ENCODE results near the gene RAMP2. TPM values are rescaled to one million over a fixed set of nuclear protein-coding genes. Genes with fewer than 3 reads are reported as not detected.
"Not testable (repeated sequence)": the region's sequence is repeated elsewhere in the genome, so short reads cannot be mapped to it uniquely, and the experiment has no call there.

The RAMP2 gene
- total RNA-seq, 1 experiment from 2014 or later = not detected

GRCh38 chr17:42767512-42767911, 6.5 kb downstream of the RAMP2 start:
- no peak for DNase-seq (ENCODE audit: unreplicated experiment)
- H3K9me3 Mint-ChIP-seq (ENCODE audit: unreplicated experiment) = no peaks in the 10 kb centered on the region
- no TSS peak for BruUV-seq (replicated peaks)
- no peak overlapping the region for H3K27ac Mint-ChIP-seq (ENCODE audit: low read depth, unreplicated experiment)
- TF ChIP-seq CTCF (IDR thresholded peaks at IDR 0.05; ENCODE audit: unreplicated experiment) = no peak
- H3K4me3 Mint-ChIP-seq (ENCODE audit: unreplicated experiment) = no peak overlapping the region
- ChIA-PET POLR2A (interaction anchor here (0.6 kb wide), 1 partner anchor 349 kb away, joined by 3 read pairs; no protein-coding TSS in a partner anchor), CTCF (no interaction called here)
- H3K4me1 Mint-ChIP-seq (ENCODE audit: insufficient read depth, unreplicated experiment) = peaks cover 5% of the 10 kb centered on the region
- no peaks in the 10 kb centered on the region for H3K27me3 Mint-ChIP-seq (ENCODE audit: insufficient read depth, unreplicated experiment)
- H3K36me3 Mint-ChIP-seq (ENCODE audit: insufficient read depth, unreplicated experiment) = no peaks in the 10 kb centered on the region
- intact Hi-C loops (cut with micrococcal nuclease) = no loop called here

- CTCF ChIA-PET; intact Hi-C loops (cut with micrococcal nuclease); H3K27ac Mint-ChIP-seq (ENCODE audit: low read depth, unreplicated experiment); H3K4me1 Mint-ChIP-seq (ENCODE audit: insufficient read depth, unreplicated experiment); DNase-seq (ENCODE audit: unreplicated experiment); H3K36me3 Mint-ChIP-seq (ENCODE audit: insufficient read depth, unreplicated experiment); H3K27me3 Mint-ChIP-seq (ENCODE audit: insufficient read depth, unreplicated experiment); H3K9me3 Mint-ChIP-seq (ENCODE audit: unreplicated experiment); POLR2A ChIA-PET; BruUV-seq (replicated peaks); H3K4me3 Mint-ChIP-seq (ENCODE audit: unreplicated experiment): not testable (repeated sequence)
Measured at GRCh38 chr17:42768006-42768405, 7.0 kb downstream of the RAMP2 start.

GRCh38 chr17:42769964-42770363, 8.9 kb downstream of the RAMP2 start:
- CTCF ChIA-PET = interaction anchor here (0.5 to 0.6 kb wide), 3 partner anchors 19 to 142 kb away, joined by 3 read pairs; no protein-coding TSS in a partner anchor
- H3K9me3 Mint-ChIP-seq (ENCODE audit: unreplicated experiment); H3K27ac Mint-ChIP-seq (ENCODE audit: low read depth, unreplicated experiment); DNase-seq (ENCODE audit: unreplicated experiment); intact Hi-C loops (cut with micrococcal nuclease); H3K27me3 Mint-ChIP-seq (ENCODE audit: insufficient read depth, unreplicated experiment); H3K4me3 Mint-ChIP-seq (ENCODE audit: unreplicated experiment); POLR2A ChIA-PET; H3K36me3 Mint-ChIP-seq (ENCODE audit: insufficient read depth, unreplicated experiment); BruUV-seq (replicated peaks): not testable (repeated sequence)
- peaks cover 14% of the 10 kb centered on the region for H3K4me1 Mint-ChIP-seq (ENCODE audit: insufficient read depth, unreplicated experiment)

- no peak for TF ChIP-seq CTCF (IDR thresholded peaks at IDR 0.05; ENCODE audit: unreplicated experiment)
- H3K27ac Mint-ChIP-seq (ENCODE audit: low read depth, unreplicated experiment) = peak overlapping the region; percentile 89
- intact Hi-C loops (cut with micrococcal nuclease) = no loop called here
- H3K4me1 Mint-ChIP-seq (ENCODE audit: insufficient read depth, unreplicated experiment) = peaks cover 8% of the 10 kb centered on the region
- TSS peak; percentile 81 for BruUV-seq (replicated peaks)
- CTCF ChIA-PET = interaction anchor here (1.0 to 2.9 kb wide), 3 partner anchors 9 to 156 kb away, joined by 3 to 14 read pairs (median 6); no protein-coding TSS in a partner anchor
- H3K27me3 Mint-ChIP-seq (ENCODE audit: insufficient read depth, unreplicated experiment) = no peaks in the 10 kb centered on the region
- H3K36me3 Mint-ChIP-seq (ENCODE audit: insufficient read depth, unreplicated experiment) = peaks cover 15% of the 10 kb centered on the region
- H3K4me3 Mint-ChIP-seq (ENCODE audit: unreplicated experiment) = peak overlapping the region; percentile 87
- DNase-seq (ENCODE audit: unreplicated experiment) = no peak
- POLR2A ChIA-PET = interaction anchor here (0.6 to 3.5 kb wide), 35 partner anchors 9 to 1077 kb away, joined by 3 to 31 read pairs (median 5); partner anchors contain the start of genes BECN1, CAVIN1, CNTD1 and COA3
- no peaks in the 10 kb centered on the region for H3K9me3 Mint-ChIP-seq (ENCODE audit: unreplicated experiment)
Measured at GRCh38 chr17:42772945-42773289, 11.9 kb downstream of the RAMP2 start.

- peak; percentile 84 for DNase-seq (ENCODE audit: unreplicated experiment)
- ChIA-PET POLR2A (interaction anchor here (0.6 to 3.5 kb wide), 42 partner anchors 9 to 1077 kb away, joined by 3 to 31 read pairs (median 4); partner anchors contain the start of genes BECN1, CAVIN1, CNTD1 and COA3), CTCF (interaction anchor here (0.7 to 2.9 kb wide), 5 partner anchors 10 to 195 kb away, joined by 3 to 14 read pairs (median 4); partner anchors contain the start of gene PSMC3IP)
- H3K4me3 Mint-ChIP-seq (ENCODE audit: unreplicated experiment) = peak within 1 kb of the TSS; percentile 87
- intact Hi-C loops (cut with micrococcal nuclease) = no loop called here
- no peaks in the 10 kb centered on the region for H3K27me3 Mint-ChIP-seq (ENCODE audit: insufficient read depth, unreplicated experiment)
- H3K36me3 Mint-ChIP-seq (ENCODE audit: insufficient read depth, unreplicated experiment) = peaks cover 20% of the 10 kb centered on the region
- BruUV-seq (replicated peaks) = TSS peak; percentile 65
- H3K4me1 Mint-ChIP-seq (ENCODE audit: insufficient read depth, unreplicated experiment) = peaks cover 8% of the 10 kb centered on the region
- TF ChIP-seq CTCF (IDR thresholded peaks at IDR 0.05; ENCODE audit: unreplicated experiment) = no peak
- H3K9me3 Mint-ChIP-seq (ENCODE audit: unreplicated experiment) = no peaks in the 10 kb centered on the region
- H3K27ac Mint-ChIP-seq (ENCODE audit: low read depth, unreplicated experiment) = peak within 1 kb of the TSS; percentile 89
Measured at GRCh38 chr17:42773290-42774035, 12.4 kb downstream of the RAMP2 start, which contains the start of gene VPS25. TSS of gene VPS25 (plus strand) at chr17:42773449. CDS start at chr17:42773476, 27 bp downstream.
